HG03439 (cell line): ENCODE data around the gene OR7A5.
"Not testable (repeated sequence)": the region's sequence is repeated elsewhere in the genome, so short reads cannot be mapped to it uniquely, and the experiment has no call there.

Experiments used
- ATAC-seq: cut with Tn5 transposase; IDR thresholded peaks from one replicate; pipeline ENCODE4 v1.9.1; 2021; ENCODE audit warnings: mild to moderate bottlenecking, moderate library complexity; ENCODE audit not compliant: unreplicated experiment

Gene OR7A5

DNA sequence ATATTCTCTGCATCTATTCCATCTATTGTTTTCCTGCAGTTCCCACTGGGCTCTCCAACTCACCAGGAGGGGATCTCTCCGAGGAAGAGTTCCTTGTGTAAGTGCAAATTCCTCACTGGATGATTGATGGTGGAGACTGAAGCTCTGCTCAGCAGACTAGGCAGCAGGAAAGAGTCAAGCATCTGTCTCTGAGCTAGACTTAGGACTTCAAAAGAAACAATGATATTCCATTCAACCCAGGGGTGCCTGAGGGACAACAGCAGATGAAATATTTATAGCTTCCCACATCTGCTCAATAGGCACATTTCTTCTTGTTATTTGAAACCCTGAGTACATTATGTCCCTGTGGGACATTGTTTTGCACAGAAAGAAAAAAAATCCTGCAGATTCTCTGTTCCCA is at the start of gene OR7A5, which contains the start of gene OR7C1:
TSS of gene OR7A5 (minus strand) at position 175 of the 400 bp plus-strand sequence. CDS start 6,944 bp downstream, outside the sequence.
TSS of gene OR7C1 (minus strand) at position 175 of the 400 bp plus-strand sequence. CDS start 35,049 bp downstream, outside the sequence.
- no peak for ATAC-seq

DNA sequence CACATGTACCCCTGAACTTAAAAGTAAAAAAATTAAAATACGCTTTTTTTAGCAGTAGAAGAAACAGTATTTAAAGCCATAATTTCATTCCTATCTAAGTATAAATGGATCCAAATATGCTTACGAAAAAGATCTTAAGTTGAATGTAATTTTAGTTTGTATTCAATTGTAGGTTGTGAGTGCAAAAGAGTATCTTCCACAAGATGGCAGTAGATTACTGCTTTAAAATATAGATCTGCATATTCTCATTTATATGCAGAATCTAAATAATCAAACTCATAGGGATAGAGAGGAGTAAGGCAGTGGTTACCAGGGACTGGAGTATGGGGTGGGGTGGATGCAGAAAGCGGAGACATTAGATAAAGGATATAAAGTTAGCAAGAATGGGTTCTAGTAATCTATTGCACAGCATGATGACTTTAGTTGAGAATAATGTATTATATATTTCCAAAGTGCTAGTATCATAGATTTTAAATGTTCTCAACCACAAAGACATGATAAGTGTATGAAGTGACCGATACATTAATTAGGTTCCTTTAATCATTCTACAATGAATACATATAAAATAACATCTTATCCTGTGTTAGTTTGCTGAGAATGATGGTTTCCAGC is 36.7 kb upstream of the OR7A5 start:
- no peak for ATAC-seq

DNA sequence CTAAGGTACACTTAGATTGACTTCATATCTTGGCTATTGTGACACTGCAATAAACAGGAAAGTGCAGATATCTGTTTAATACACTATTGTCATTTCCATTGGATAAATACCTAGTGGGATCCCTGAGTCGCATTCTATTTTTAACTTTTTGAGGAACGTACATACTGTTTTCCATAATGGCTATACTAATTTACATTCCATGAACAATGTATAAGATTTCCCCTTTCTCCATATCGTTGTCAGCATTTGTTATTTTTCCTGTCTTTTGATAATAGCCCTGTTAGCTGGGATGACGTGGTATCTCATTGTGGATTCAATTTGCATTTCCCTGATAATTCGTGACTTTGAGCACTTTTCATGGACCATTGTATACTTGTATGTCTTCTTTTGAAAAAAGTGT is 33.5 kb upstream of the OR7A5 start:
- ATAC-seq, result no peak

DNA sequence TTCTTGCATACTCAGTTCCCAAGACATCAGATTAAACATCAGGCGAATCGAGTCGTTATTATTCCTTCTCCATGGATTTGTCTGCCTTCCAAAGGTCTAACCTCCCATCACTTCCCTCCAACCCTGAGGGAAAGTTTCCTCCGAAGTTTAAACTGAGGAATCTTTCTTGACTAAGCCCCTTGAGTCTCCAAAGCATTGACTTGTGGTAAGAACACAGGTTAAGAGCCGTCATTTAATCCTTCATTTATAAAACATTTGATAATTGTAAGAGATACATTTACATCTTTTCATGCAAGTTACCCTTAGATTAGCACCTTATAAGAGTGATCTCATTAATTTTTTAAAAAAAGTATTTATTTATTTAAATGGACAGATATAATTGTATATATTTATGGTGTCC is 13.8 kb upstream of the OR7A5 start, which contains the start of gene OR7A10:
TSS of gene OR7A10 (minus strand) at position 101 of the 400 bp plus-strand sequence. CDS start 7,045 bp downstream, outside the sequence.
- no peak for ATAC-seq

- ATAC-seq, result no peak
Measured at GRCh38 chr19:14843578-14843977, 8.6 kb upstream of the OR7A5 start.

GRCh38 chr19:14843169-14843568 is 8.2 kb upstream of the OR7A5 start:
- ATAC-seq, result no peak

DNA sequence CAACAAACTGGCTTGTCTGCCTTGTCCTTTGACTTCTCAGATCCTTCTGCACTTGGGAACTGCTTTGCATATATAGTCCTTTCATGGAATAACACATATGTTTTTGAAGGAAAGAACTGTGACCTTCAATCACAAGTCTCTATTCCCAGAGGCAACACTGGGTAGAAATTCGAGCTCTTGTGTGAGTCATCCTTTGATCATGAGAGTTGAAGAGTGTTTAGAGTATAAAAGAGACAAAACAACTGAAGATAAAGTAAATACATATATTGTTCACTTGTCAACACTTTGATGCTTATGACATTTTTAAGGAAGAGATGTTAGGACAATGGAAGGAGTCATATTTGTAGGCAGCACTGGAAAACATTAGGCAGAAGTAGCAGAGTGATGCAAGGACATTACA is 5.2 kb upstream of the OR7A5 start:
- ATAC-seq, result no peak

GRCh38 chr19:14837391-14837790 is 2.4 kb upstream of the OR7A5 start:
- ATAC-seq, result no peak

DNA sequence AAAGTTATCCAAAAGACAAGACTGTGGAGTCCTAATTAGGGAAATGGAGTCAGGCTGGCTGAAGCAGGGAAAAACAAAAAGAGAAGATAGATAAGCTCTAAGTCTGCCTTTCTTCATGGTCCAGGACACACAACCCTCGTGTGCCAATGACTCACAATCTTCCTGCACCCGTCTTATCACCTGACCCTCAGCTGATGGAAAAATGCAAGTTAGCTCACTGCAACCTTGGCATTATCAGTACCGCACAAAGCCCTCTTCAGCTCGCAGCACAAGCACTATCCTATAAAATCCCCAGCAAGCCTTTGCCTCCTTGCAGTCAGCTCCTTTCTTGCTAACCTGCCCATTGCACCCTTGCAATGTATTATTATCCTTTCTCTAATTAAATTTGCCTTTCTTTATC is 4.3 kb downstream of the OR7A5 start:
- no peak for ATAC-seq

DNA sequence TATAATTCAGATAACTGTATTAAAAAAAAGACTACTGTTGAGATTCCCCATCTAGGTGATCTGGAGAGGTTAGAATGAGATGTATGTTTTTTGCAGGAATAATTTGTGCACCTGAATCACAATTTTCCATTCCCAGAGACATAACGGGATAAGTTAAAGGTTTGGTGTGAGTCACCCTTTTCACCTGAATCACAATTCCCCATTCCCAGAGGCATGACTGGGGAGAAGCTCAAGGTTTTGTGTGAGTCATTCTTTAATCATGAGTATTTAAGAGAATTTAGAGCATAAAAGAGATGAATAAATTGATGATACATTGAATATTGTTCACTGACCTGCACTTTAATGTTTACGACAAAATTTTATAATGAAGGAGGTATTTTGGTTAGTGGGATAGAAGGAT is 9.0 kb downstream of the OR7A5 start:
- ATAC-seq, result no peak

GRCh38 chr19:14821937-14822336 is 13.0 kb downstream of the OR7A5 start:
- ATAC-seq, result no peak

DNA sequence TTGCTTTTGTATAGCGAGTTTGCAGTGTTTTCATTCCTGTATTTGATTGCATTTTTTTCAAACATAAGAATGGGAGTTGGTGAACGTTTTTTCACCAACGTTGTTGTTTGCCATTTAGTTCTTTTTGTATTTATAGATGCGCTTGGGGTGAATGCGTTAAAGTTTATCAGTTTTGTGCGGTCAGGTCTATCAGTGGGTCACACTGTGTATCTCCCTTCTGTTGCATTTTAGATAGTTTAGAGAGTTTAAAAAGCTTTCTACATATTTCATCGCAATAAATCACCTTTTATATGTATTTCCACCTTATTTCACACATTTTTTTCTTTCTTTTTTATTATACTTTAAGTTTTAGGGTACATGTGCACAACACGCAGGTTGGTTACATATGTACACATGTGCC is 16.4 kb downstream of the OR7A5 start:
- no peak for ATAC-seq

DNA sequence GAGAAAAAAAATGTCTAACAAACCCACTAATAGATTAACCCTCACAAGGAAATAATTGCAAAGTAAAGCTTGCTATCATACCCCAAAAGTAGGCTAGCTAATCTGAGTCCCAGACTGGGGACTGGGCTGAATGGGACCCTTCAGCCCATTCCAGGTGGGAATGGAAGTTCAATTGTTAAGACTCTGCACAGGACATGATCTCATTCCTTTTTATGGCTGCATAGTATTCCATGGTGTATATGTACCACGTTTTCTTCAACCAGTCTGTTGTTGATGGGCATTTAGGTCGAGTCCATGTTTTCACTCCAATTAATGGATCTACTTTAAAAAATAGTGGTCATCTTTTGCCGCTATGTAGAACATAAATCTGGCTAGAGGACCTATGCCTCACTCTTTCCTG is 17.9 kb downstream of the OR7A5 start:
- no peak for ATAC-seq

- no peak for ATAC-seq
Measured at GRCh38 chr19:14814982-14815652, 19.9 kb downstream of the OR7A5 start.

DNA sequence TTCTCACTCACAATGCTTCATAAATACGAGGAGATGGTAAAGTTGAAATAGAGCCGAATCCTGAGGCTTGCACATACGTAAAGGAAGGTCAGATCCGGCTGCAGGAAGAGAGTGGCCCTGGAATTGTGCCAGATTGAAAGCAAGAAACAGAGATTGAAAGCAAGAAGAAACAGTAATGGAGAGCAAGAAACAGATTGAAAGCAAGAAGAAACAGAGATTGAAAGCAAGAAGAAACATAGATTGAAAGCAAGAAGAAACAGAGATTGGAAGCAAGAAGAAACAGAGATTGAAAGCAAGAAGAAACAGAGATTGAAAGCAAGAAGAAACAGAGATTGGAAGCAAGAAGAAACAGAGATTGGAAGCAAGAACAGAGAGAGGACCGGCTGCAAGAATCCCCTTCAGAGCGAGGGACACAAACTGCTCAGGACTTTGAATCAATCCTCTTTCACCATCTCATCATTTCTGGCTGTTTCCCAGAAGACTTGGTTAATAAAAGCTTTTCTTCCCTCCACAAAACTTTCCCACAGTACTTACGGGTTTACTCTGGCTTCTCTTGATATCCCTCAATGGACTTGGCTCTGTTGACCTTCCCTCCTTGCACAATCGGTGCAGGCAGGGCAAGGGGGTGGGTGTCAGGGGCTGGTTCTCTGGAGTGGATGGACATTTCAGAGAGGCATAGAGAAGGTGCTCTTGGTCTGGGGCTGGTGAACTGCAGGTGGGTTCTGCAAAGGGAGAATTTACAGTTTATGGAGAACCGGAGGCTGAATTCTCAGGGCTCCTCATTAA is 25.5 kb downstream of the OR7A5 start:
- no peak for ATAC-seq

- no peak for ATAC-seq
Measured at GRCh38 chr19:14804765-14805164, 30.2 kb downstream of the OR7A5 start.

- ATAC-seq, result no peak
Measured at GRCh38 chr19:14798760-14799159, 36.2 kb downstream of the OR7A5 start.

- no peak for ATAC-seq
Measured at GRCh38 chr19:14796021-14796420, 39.0 kb downstream of the OR7A5 start.

DNA sequence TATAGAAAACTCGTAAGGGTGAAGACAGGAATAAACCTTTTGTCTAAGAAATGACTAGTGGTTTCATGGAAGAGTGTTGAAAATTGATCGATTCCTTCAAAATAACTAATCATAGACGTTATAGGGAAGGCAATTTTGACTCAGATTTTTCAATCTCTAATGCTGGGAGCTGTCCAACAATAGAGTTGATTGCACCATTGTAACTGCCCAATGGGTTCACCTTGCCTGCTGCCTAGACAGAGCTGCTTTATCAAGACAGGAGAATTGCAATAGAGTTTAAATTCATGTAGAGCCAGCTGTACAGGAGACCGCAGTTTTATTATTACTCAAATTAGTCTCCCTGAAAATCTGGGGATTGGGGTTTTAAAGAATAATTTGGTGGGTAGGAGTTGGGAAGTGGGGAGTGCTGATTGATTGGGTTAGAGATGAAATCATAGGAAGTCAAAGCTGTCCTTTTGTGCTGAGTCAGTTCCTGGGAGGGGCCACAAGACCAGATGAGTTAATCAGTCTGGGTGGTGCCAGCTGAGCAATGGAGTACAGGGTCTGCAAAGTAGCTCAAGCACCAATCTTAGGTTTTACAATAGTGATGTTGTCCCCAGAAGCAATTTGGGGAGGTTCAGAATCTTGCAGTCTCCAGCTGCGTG is 39.8 kb downstream of the OR7A5 start:
- no peak for ATAC-seq

DNA sequence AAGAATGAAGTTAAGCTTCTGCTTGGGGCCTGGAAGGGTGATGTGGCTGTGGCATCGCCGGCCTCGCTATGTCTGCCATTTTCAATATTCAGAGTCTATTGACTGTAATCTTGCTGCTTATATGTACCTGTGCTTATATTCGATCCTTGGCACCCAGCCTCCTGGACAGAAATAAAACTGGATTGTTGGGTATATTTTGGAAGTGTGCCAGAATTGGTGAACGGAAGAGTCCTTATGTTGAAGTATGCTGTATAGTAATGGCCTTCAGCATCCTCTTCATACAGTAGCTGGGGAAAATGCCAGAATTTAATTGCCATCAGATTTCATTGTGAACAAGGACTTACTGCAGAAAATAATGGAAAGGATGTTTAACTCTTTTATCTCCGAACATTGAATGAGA is 42.7 kb downstream of the OR7A5 start:
- not testable (repeated sequence) for ATAC-seq

DNA sequence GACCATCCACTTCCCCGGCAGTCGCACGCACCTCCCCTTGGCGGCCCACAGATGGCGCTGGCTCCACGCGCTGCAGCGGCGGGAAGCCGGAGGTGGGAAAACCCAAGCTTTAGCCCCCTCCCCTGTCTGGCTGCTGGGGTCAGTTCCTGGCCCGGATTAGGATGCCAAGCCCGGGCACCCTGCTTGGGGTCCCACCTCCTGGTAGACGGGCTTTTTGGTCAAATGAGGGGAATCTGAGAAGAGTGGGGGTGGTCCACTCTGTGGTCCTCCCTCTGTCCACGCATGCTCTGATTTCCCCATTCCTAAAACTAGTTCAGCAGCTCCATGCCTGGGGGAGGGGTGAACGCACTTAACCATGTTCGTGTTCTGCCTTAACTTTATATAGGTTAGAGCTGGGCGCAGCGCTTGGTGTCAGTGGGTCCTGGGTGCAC is 48.5 kb downstream of the OR7A5 start:
- no peak for ATAC-seq
